ENCODE measurements around the gene MVP. TPM values are rescaled to one million over a fixed set of nuclear protein-coding genes. Genes with fewer than 3 reads are reported as not detected.
"Not testable (repeated sequence)": the region's sequence is repeated elsewhere in the genome, so short reads cannot be mapped to it uniquely, and the experiment has no call there.

The MVP gene
- polyA plus RNA-seq, 1 donor = 26.5 TPM

DNA sequence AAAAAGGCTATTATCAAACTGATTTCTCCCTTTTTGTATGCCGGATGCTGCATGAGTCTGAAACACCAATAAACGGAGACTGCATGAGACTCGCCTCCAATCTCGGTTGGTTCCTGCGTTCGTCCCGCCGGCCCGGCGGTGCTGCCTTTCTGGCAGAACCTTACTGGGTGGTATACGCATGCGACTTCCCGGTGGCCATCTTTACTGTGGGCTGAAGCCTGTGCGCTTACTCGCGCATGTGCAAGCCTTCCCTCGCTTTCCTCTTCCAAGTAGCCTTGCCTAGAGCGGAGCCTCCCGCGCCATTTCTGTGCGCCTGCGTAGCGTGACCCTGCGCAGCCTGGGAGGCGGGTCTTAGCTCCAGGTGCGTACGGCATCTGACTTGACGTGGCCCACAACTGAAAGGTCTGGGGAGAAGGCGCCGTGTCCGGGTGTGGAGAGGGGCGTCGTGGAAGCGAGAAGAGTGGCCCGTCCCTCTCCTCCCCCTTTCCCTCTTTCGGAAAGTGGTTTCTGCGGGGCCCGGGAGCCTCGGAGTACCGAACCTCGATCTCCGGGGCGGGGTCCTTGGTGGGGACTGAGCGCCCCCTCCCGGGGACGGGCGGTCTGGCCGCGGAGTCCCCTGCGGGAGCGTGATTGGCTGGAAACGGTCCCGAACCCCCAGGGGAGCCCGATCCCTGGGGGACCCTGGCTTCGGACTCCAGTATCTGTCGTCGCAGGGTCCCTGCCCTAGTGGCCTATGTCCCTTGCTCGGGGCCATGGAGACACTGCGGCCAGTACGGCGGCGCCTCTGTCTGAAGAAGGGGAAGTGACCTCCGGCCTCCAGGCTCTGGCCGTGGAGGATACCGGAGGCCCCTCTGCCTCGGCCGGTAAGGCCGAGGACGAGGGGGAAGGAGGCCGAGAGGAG, 4.2 kb upstream of the MVP start, which contains the start of gene PAGR1:
PAGR1 (plus strand) TSS at position 360 of the 901 bp plus-strand sequence; CDS start at position 734, 374 bp downstream.
- peak; percentile 100 for DNase-seq

DNA sequence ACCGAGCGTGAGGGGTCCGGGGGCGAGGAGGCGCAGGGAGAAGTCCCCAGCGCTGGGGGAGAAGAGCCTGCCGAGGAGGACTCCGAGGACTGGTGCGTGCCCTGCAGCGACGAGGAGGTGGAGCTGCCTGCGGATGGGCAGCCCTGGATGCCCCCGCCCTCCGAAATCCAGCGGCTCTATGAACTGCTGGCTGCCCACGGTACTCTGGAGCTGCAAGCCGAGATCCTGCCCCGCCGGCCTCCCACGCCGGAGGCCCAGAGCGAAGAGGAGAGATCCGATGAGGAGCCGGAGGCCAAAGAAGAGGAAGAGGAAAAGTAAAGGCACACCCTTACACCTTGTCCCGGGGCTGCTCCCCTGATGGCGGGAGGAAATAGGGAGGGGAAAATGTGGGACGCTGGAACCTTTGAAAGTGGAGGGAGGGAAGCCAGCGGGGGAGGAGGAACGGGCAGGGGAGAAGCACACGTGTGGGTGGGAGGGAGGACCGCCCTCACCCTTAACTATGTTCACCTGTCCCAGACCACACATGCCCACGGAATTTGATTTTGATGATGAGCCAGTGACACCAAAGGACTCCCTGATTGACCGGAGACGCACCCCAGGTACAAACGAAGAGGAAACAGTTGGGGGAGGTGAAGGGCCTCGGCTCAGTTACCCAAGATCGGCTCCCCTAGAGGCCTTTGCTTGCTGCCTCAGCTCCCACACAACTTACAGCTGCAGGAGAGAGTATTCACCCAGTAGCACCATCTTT, 3.4 kb upstream of the MVP start:
- no peak for DNase-seq

DNA sequence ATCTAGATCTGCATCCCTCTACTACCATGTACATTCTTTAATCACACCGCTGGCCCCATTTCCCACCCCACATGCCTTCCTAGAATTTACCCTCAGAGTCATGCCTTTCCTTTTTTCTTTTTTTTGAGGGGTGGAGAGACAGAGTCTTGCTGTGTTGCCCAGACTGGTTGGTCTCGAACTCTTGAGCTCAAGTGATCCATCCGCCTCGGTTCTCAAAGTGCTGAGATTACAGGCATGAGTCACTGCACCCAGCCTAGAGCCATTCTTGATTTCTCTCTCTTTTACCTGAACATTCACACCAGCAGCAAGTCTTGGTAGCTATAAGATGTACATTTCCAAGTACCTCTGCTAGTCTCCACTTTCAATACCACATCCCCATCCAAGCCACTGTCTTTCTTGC, 2.2 kb upstream of the MVP start:
- no peak for DNase-seq

GRCh38 chr16:29819506-29819905, 756 bp upstream of the MVP start:
- DNase-seq = no peak

- DNase-seq = no peak
Measured at GRCh38 chr16:29820730-29821642, 724 bp downstream of the MVP start.

GRCh38 chr16:29821643-29822115, 1.4 kb downstream of the MVP start:
- no peak for DNase-seq

GRCh38 chr16:29824589-29825144, 4.4 kb downstream of the MVP start:
- DNase-seq = no peak

DNA sequence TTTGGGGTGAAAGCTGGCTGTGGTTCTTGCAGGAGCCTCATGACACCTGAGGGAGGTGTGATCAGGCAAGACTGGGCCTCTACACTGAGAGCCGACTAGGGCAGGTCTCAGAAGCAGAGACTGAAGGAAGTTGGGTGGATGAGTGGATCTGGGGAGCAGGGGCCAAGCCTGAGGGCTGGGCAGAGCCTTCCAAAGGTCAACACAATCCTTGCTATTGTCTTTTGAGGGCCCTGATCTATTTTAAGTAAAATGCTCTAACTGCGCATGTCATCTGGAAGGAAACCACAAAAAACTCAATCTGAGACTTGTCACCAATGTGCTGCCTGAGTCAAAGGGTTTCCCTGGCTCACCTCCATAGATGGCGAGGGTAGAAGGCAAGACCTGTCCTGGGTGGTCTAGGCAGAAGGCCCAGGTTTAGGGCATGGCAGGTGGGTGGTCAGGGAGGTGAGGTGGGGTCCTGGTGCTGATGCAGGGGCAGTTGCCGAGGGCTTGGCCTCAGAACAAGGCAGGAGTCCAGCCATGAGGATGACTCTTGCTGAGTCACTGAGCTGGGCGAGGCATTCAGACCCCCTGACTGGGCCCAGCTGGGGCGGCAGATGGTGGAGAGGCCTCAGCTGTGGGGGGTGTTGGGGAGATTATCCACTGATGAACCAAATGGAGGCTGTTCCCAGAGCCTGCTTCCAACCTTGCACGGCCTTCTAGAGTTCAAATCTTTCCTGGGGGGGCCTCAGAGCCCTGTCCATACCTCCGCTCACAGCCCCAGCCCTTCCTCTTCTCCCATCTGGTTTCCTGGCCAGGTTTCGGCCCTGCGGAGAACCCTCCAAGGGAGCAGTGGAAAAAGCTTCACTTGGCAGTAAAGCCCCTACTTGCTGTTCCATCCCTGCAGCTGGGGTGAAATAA, 5.1 kb downstream of the MVP start:
- no peak for DNase-seq

DNA sequence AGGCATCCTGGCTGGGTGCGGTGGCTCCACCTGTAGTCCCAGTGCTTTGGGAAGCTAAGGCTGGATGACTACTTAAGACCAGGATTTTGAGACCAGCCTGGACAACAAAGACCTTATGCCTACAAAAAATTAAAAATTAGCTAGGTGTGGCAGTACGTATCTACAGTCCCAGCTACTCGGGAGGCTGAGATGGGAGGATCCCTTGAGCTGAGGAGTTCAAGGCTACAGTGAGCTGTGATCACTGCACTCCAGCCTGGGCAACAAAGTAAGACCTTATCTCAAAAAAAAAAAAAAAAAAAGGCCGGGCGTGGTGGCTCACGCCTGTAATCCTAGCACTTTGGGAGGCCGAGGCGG, 6.1 kb downstream of the MVP start:
- no peak for DNase-seq

- DNase-seq = no peak
Measured at GRCh38 chr16:29830774-29831173, 10.5 kb downstream of the MVP start.

DNA sequence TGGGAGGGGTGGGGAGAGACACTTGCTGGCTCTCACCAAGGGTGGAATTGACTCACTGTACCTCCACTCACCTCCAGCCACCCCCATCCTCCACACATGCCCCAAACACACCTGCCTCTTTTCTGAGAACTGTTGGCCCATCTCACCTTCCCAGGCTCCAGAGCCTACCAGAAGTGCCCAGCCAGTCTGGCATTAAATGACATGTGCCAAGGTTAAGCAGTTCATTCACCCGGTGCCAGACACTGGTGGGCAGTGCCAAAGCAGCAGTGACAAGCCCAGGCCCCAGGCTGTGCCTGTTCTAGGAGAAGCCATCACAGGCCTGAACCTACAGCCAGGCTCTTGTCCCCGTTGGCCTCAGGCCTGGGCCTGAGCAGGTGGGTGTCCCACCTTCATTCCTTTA, 11.2 kb downstream of the MVP start:
- DNase-seq = no peak

DNA sequence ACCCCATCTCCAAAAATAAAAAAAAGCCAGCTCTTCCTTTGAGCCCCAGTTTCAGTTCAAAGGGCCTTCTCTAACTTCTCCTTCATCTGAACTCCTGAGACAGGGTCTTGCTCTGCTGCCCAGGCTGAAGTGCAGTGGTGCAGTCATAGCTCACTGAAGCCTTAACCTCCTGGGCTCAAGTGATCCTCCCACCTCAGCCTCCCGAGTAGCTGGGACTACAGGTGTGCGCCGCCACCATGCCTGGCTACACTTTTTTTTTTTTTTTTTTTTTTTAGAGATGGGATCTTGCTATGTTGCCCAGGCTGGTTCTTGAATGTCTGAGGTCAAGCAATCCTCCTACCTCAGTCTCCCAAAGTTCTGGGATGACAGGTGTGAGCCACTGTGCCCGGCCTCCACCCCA, 13.0 kb downstream of the MVP start:
- DNase-seq = not testable (repeated sequence)

- no peak for DNase-seq
Measured at GRCh38 chr16:29834079-29834478, 13.8 kb downstream of the MVP start.

- DNase-seq = no peak
Measured at GRCh38 chr16:29835926-29836325, 15.7 kb downstream of the MVP start.

DNA sequence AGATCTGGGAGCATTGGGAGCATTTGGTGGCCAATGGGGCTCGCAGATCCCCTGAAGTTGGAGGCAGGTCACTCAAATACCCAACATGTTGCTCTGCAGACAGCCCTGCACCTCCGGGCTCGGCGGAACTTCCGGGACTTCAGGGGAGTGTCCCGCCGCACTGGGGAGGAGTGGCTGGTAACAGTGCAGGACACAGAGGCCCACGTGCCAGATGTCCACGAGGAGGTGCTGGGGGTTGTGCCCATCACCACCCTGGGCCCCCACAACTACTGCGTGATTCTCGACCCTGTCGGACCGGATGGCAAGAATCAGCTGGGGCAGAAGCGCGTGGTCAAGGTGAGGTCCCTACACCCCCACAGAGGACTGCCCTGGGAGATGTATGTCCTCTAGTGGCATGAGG, 16.4 kb downstream of the MVP start:
- DNase-seq = no peak

- DNase-seq = no peak
Measured at GRCh38 chr16:29837841-29838240, 17.6 kb downstream of the MVP start.

GRCh38 chr16:29839822-29840221, 19.6 kb downstream of the MVP start:
- no peak for DNase-seq

DNA sequence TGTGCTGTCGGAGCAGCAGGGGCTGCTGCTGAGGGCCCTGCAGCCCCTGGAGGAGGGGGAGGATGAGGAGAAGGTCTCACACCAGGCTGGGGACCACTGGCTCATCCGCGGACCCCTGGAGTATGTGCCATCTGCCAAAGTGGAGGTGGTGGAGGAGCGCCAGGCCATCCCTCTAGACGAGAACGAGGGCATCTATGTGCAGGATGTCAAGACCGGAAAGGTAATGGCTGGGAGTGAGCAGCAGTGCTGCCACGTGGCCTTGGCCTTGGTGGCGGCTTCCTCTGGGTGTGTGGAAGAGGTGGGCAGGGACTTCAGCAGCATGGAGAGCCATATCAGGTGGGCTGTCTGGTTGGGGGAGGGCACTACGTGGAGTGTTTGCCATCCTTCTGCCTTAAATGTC, 20.0 kb downstream of the MVP start:
- no peak for DNase-seq

GRCh38 chr16:29841631-29842030, 21.4 kb downstream of the MVP start:
- no peak for DNase-seq

DNA sequence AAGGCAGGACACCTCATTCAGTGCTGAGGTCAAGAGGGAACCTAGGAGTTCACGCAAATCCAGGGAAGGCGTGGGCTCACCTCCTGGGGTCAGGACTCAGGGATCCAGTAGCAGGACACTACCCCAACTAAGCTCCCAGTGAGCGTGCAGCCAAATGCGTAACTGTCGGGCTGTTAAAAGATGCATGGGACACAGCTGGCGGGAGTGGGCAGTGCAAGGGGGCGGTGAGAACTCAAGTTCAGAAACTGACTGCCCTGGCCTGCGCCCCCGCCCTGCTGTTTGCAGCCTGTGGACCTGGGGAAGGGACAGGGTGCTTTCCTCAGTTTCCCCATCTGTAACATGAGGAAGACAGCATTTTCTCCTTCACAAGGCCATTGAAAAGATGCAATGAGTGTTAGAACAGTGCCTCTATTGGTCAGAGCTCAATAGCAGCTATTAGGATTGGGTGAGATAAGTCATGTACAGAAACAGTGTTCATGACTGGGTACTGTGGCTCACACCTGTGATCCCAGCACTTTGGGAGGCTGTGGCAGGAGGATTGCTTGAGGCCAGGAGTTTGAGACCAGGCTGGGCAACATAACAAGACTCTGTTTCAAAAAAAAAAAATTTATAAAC, 22.6 kb downstream of the MVP start:
- no peak for DNase-seq

DNA sequence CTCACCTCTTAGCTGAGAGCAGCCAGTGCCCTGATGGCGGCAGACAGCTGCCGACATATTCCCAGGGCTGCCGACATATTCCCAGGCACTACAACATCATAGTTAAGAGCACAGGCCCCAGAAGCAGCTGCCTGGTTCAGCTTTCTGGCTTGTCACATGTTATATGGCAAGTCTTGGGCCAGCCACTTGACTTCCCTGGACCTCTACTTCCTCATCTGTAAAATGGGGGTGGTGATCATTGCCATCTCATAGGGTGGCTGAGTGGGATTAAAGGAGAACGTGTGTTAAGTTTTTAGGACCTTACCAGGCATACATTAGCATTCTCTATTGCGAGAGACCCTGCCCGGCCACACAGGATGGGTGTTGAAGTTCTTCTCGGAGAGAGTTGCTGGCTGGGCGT, 23.7 kb downstream of the MVP start:
- DNase-seq = no peak

Measured in hindlimb muscle (tissue), 1 donor.